GM06990 (cell line): Measurements from ENCODE around the gene MLC1.

Source experiments
- DNase-seq: peaks from one replicate; pipeline ENCODE4 v3.0.0-alpha.2; 2011; ENCODE audit not compliant: insufficient read length; ENCODE audit errors: extremely low read depth
- H3K27me3 ChIP-seq: replicated peaks from 2 replicates; pipeline ENCODE4 v1.6.0; 2011; ENCODE audit warnings: low read length; ENCODE audit not compliant: control insufficient read depth, insufficient read depth
- H3K36me3 ChIP-seq: 2 replicates; pipeline ENCODE4 v1.5.1; 2011; ENCODE audit warnings: low read length; ENCODE audit not compliant: control insufficient read depth, insufficient read depth
- H3K4me3 ChIP-seq: replicated peaks from 2 replicates; pipeline ENCODE4 v1.5.1; 2011; ENCODE audit warnings: low read depth, mild to moderate bottlenecking, control low read depth, low read length
- CTCF ChIP-seq: IDR thresholded peaks from 2 replicates; pipeline ENCODE4 v1.5.1; 2011; ENCODE audit warnings: low read length, control low read depth, mild to moderate bottlenecking, inconsistent platforms; ENCODE audit not compliant: insufficient read depth, poor library complexity, severe bottlenecking

MLC1 gene

GRCh38 chr22:50074551-50075530 is 10.4 kb downstream of the MLC1 start:
- no peak for DNase-seq
- no peak for TF ChIP-seq CTCF

GRCh38 chr22:50074056-50074455 is 11.2 kb downstream of the MLC1 start:
- Histone ChIP-seq H3K4me3 (no peak overlapping the region), H3K27me3 (no peaks in the 10 kb centered on the region; the same call in 1 of the 2 replicates), H3K36me3 (no peaks in the 10 kb centered on the region)
- DNase-seq: no peak
- no peak for TF ChIP-seq CTCF

More at GRCh38 chr22:50074551-50075530, 10.4 kb downstream of the MLC1 start:
- Histone ChIP-seq H3K27me3 (no peaks in the 10 kb centered on the region; the same call in 1 of the 2 replicates), H3K36me3 (no peaks in the 10 kb centered on the region), H3K4me3 (no peak overlapping the region)

GRCh38 chr22:50072714-50073538 is 12.3 kb downstream of the MLC1 start:
- no peak for DNase-seq
- H3K27me3 ChIP-seq: no peaks in the 10 kb centered on the region; the same call in 1 of the 2 replicates
- no peak for TF ChIP-seq CTCF
- H3K36me3 ChIP-seq: no peaks in the 10 kb centered on the region
- H3K4me3 ChIP-seq: no peak overlapping the region

GRCh38 chr22:50072167-50072555 is 13.1 kb downstream of the MLC1 start:
- Histone ChIP-seq H3K4me3 (no peak overlapping the region), H3K36me3 (no peaks in the 10 kb centered on the region), H3K27me3 (no peaks in the 10 kb centered on the region; the same call in 1 of the 2 replicates)
- no peak for DNase-seq
- no peak for TF ChIP-seq CTCF

- no peak for DNase-seq
- Histone ChIP-seq H3K4me3 (no peak overlapping the region), H3K36me3 (no peaks in the 10 kb centered on the region), H3K27me3 (no peaks in the 10 kb centered on the region; the same call in 1 of the 2 replicates)
- TF ChIP-seq CTCF: no peak
These were observed 13.6 kb downstream of the MLC1 start for GRCh38 chr22:50071432-50072166.
